WTC11 (cell line): ENCODE measurements around the gene YES1. TPM values are rescaled to one million over a fixed set of nuclear protein-coding genes. Genes with fewer than 3 reads are reported as not detected.
"Not testable (repeated sequence)": the region's sequence is repeated elsewhere in the genome, so short reads cannot be mapped to it uniquely, and the experiment has no call there.

Experiments used
- ATAC-seq: fragments of 200-7000 bp; cut with Tn5 transposase; 2 replicates; pipeline ENCODE4 v1.10.0; 2021; ENCODE audit warnings: mild to moderate bottlenecking, moderate library complexity
- CTCF ChIA-PET: fragments of 300-600 bp; sonication (Branson Sonifier 250); formaldehyde crosslinking; loops from one replicate; lab custom pipeline; 2021; ENCODE audit warnings: antibody characterized with exemption; lab: Charles Lee
- POLR2A ChIA-PET: fragments of 350-600 bp; sonication (Branson Sonifier 250); formaldehyde crosslinking; loops from one replicate; lab custom pipeline; 2021; ENCODE audit warnings: antibody characterized with exemption; lab: Charles Lee
- DNase-seq: peaks from one replicate; pipeline ENCODE4 v3.0.0; 2021; ENCODE audit warnings: low spot score
- H3K27ac Mint-ChIP-seq: 2 replicates; pipeline ENCODE4 v1.8.0; 2021; ENCODE audit warnings: mixed read lengths
- H3K27me3 Mint-ChIP-seq: 2 replicates; pipeline ENCODE4 v1.8.0; 2021; ENCODE audit warnings: low read depth, mild to moderate bottlenecking, moderate library complexity, mixed read lengths
- H3K36me3 Mint-ChIP-seq: 2 replicates; pipeline ENCODE4 v1.8.0; 2021; ENCODE audit warnings: mixed read lengths
- H3K4me1 Mint-ChIP-seq: 2 replicates; pipeline ENCODE4 v1.8.0; 2022; ENCODE audit warnings: mixed read lengths
- H3K4me3 Mint-ChIP-seq: 2 replicates; pipeline ENCODE4 v1.8.0; 2021; ENCODE audit warnings: mild to moderate bottlenecking, moderate library complexity, mixed read lengths
- H3K9me3 Mint-ChIP-seq: 2 replicates; pipeline ENCODE4 v1.8.0; 2021; ENCODE audit warnings: mixed read lengths
- CDX4 ChIP-seq: fragments of 250-450 bp; sonication (Bioruptor Pico); IDR thresholded peaks from 2 replicates; pipeline ENCODE4 v1.9.0; 2021; ENCODE audit warnings: moderate library complexity, mild to moderate bottlenecking, inconsistent platforms, borderline replicate concordance
- ERG ChIP-seq: fragments of 250-450 bp; sonication (Bioruptor Pico); IDR thresholded peaks from 2 replicates; pipeline ENCODE4 v1.8.0; 2021; ENCODE audit warnings: mild to moderate bottlenecking
- FOXP1 ChIP-seq: sonication (generic); formaldehyde crosslinking; IDR thresholded peaks from 2 replicates; pipeline ENCODE4 v1.8.0; 2022; ENCODE audit warnings: missing genetic modification reagents, mild to moderate bottlenecking, moderate library complexity, borderline replicate concordance
- FOXP4 ChIP-seq: sonication (generic); formaldehyde crosslinking; IDR thresholded peaks from 2 replicates; pipeline ENCODE4 v1.8.0; 2022; ENCODE audit warnings: mild to moderate bottlenecking, missing genetic modification reagents
- IRF1 ChIP-seq: sonication (generic); formaldehyde crosslinking; IDR thresholded peaks from 2 replicates; pipeline ENCODE4 v1.8.0; 2023; ENCODE audit warnings: missing genetic modification reagents
- JAZF1 ChIP-seq: fragments of 250-450 bp; sonication (Bioruptor Pico); IDR thresholded peaks from 2 replicates; pipeline ENCODE4 v1.9.0; 2021; ENCODE audit warnings: moderate library complexity, mild to moderate bottlenecking, inconsistent platforms
- MAX ChIP-seq: sonication (generic); formaldehyde crosslinking; IDR thresholded peaks from 2 replicates; pipeline ENCODE4 v1.8.0; 2022; ENCODE audit warnings: mild to moderate bottlenecking, missing genetic modification reagents
- NR1H2 ChIP-seq: sonication (generic); formaldehyde crosslinking; IDR thresholded peaks from 2 replicates; pipeline ENCODE4 v1.9.0; 2021; ENCODE audit warnings: mild to moderate bottlenecking, moderate library complexity, missing genetic modification reagents
- RELA ChIP-seq: sonication (generic); formaldehyde crosslinking; IDR thresholded peaks from 2 replicates; pipeline ENCODE4 v1.8.1; 2022; ENCODE audit warnings: missing genetic modification reagents, mild to moderate bottlenecking, borderline replicate concordance
- RORB ChIP-seq: fragments of 250-450 bp; sonication (Bioruptor Pico); IDR thresholded peaks from 2 replicates; pipeline ENCODE4 v1.9.0; 2021; ENCODE audit warnings: mild to moderate bottlenecking
- ZNF512 ChIP-seq: sonication (generic); formaldehyde crosslinking; IDR thresholded peaks from 2 replicates; pipeline ENCODE4 v1.8.1; 2022; ENCODE audit warnings: missing genetic modification reagents, borderline replicate concordance
- total RNA-seq: library from RNA; stranded (reverse); gene quantifications from 3 replicates; pipeline ENCODE4 v1.2.3, GENCODE V29; 2021

The YES1 gene
- total RNA-seq, 1 experiment from 2014 or later: 113 TPM

- no peak for TF ChIP-seq CDX4 (CRISPR knock-in tag)
Observed at GRCh38 chr18:805008-805754, 6.9 kb downstream of the YES1 start (continued).

- H3K27me3 Mint-ChIP-seq: no peaks in the 10 kb centered on the region
Observed at GRCh38 chr18:801137-801536, 10.9 kb downstream of the YES1 start.

GRCh38 chr18:799943-800342 lies 12.1 kb downstream of the YES1 start:
- ChIA-PET POLR2A (no interaction called here), CTCF (interaction anchor here (0.9 kb wide), 1 partner anchor 30 kb away, joined by 4 read pairs; no protein-coding TSS in a partner anchor)
- TF ChIP-seq ZNF512 (CRISPR knock-in tag) (no peak), RELA (CRISPR knock-in tag) (no peak), RORB (CRISPR knock-in tag) (no peak), JAZF1 (CRISPR knock-in tag) (no peak), ERG (no peak), FOXP1 (CRISPR knock-in tag) (no peak)

More at GRCh38 chr18:801137-801536, 10.9 kb downstream of the YES1 start:
- ChIA-PET POLR2A (no interaction called here), CTCF (no interaction called here)
- Mint-ChIP-seq H3K4me1 (peaks cover 40% of the 10 kb centered on the region), H3K9me3 (no peaks in the 10 kb centered on the region), H3K36me3 (no peaks in the 10 kb centered on the region), H3K27ac (no peak overlapping the region), H3K4me3 (no peak overlapping the region)
- ATAC-seq (no peak), DNase-seq (no peak)
- no peak for TF ChIP-seq MAX (CRISPR knock-in tag)
- TF ChIP-seq IRF1 (CRISPR knock-in tag): no peak
- TF ChIP-seq FOXP4 (CRISPR knock-in tag): no peak
- TF ChIP-seq NR1H2: no peak

GRCh38 chr18:795383-795782 lies 16.7 kb downstream of the YES1 start:
- Mint-ChIP-seq H3K9me3 (peaks cover 24% of the 10 kb centered on the region), H3K4me1 (peaks cover 34% of the 10 kb centered on the region), H3K36me3 (peaks cover 14% of the 10 kb centered on the region)
- H3K27ac Mint-ChIP-seq, ATAC-seq, DNase-seq, POLR2A ChIA-PET, H3K27me3 Mint-ChIP-seq, CTCF ChIA-PET, H3K4me3 Mint-ChIP-seq: not testable (repeated sequence)

More at GRCh38 chr18:799943-800342, 12.1 kb downstream of the YES1 start:
- Mint-ChIP-seq H3K9me3 (peaks cover 10% of the 10 kb centered on the region), H3K4me3 (no peak overlapping the region), H3K36me3 (peaks cover 5% of the 10 kb centered on the region), H3K27me3 (no peaks in the 10 kb centered on the region), H3K27ac (no peak overlapping the region), H3K4me1 (peaks cover 37% of the 10 kb centered on the region)
- DNase-seq (no peak), ATAC-seq (no peak)
